GM19043 (cell line): ENCODE data around the gene CDHR5.
A peak's percentile ranks its signal among the peaks of the same experiment; 100 is the strongest.

Experiments
- ATAC-seq: cut with Tn5 transposase; IDR thresholded peaks from one replicate; pipeline ENCODE4 v1.9.1; 2021; ENCODE audit warnings: low read depth; ENCODE audit not compliant: unreplicated experiment

CDHR5 gene

GRCh38 chr11:571802-572185, 53.0 kb downstream of the CDHR5 start:
- ATAC-seq, result no peak

- ATAC-seq, result no peak
Observed at GRCh38 chr11:569158-569885, 55.4 kb downstream of the CDHR5 start.

- ATAC-seq, result peak; percentile 78
Observed at GRCh38 chr11:568306-569157, 56.2 kb downstream of the CDHR5 start.

- ATAC-seq, result no peak
Observed at GRCh38 chr11:567629-568292, 57.0 kb downstream of the CDHR5 start.

GRCh38 chr11:567011-567628, 57.6 kb downstream of the CDHR5 start:
- no peak for ATAC-seq
